H9 (cell line): ENCODE measurements around the gene RBM38. TPM values are rescaled to one million over a fixed set of nuclear protein-coding genes. Genes with fewer than 3 reads are reported as not detected.
A peak's percentile ranks its signal among the peaks of the same experiment; 100 is the strongest.

Source experiments
- DNase-seq: peaks from one replicate; pipeline ENCODE4 v3.0.0-alpha.2; 2017
- H2AFZ ChIP-seq: one replicate; pipeline ENCODE4 v1.6.1; 2013; ENCODE audit warnings: mild to moderate bottlenecking, low read length, control low read depth, moderate library complexity
- H2AK5ac ChIP-seq: 2 replicates; pipeline ENCODE4 v1.6.1; 2013; ENCODE audit warnings: low read length, control low read depth, mixed read lengths; ENCODE audit not compliant: insufficient read length
- H2BK120ac ChIP-seq: one replicate; pipeline ENCODE4 v1.6.1; 2013; ENCODE audit warnings: low read depth, mild to moderate bottlenecking, low read length, control low read depth, inconsistent platforms; ENCODE audit not compliant: poor library complexity, severe bottlenecking
- H2BK12ac ChIP-seq: 2 replicates; pipeline ENCODE4 v1.6.1; 2013; ENCODE audit warnings: low read length, control low read depth, mixed read lengths, low read depth; ENCODE audit not compliant: insufficient read length
- H2BK15ac ChIP-seq: 2 replicates; pipeline ENCODE4 v1.6.1; 2013; ENCODE audit warnings: low read depth, low read length, control low read depth
- H2BK20ac ChIP-seq: one replicate; pipeline ENCODE4 v1.6.1; 2013; ENCODE audit warnings: low read depth, mild to moderate bottlenecking, low read length, control low read depth, inconsistent platforms; ENCODE audit not compliant: poor library complexity, severe bottlenecking
- H2BK5ac ChIP-seq: 2 replicates; pipeline ENCODE4 v1.6.1; 2013; ENCODE audit warnings: low read length, control low read depth, mixed read lengths; ENCODE audit not compliant: insufficient read length
- H3K14ac ChIP-seq: 2 replicates; pipeline ENCODE4 v1.6.1; 2013; ENCODE audit warnings: low read length, control low read depth; ENCODE audit not compliant: insufficient read depth
- H3K18ac ChIP-seq: 2 replicates; pipeline ENCODE4 v1.6.1; 2013; ENCODE audit warnings: low read depth, mild to moderate bottlenecking, mixed read lengths, low read length, control low read depth; ENCODE audit not compliant: insufficient read length
- H3K23ac ChIP-seq: 2 replicates; pipeline ENCODE4 v1.6.1; 2013; ENCODE audit warnings: low read length, control low read depth, mixed read lengths, low read depth; ENCODE audit not compliant: insufficient read length
- H3K23me2 ChIP-seq: 2 replicates; pipeline ENCODE4 v1.6.1; 2013; ENCODE audit warnings: low read depth, mild to moderate bottlenecking, mixed read lengths, low read length, control low read depth; ENCODE audit not compliant: insufficient read length, poor library complexity, severe bottlenecking
- H3K27ac ChIP-seq: 2 replicates; pipeline ENCODE4 v1.5.1; 2013; ENCODE audit warnings: low read length, control low read depth, mixed read lengths, low read depth; ENCODE audit not compliant: insufficient read length
- H3K27me3 ChIP-seq: 2 replicates; pipeline ENCODE4 v1.6.1; 2013; ENCODE audit warnings: low read length, control low read depth, inconsistent platforms; ENCODE audit not compliant: insufficient read depth
- H3K4ac ChIP-seq: 2 replicates; pipeline ENCODE4 v1.6.1; 2013; ENCODE audit warnings: low read depth, mild to moderate bottlenecking, control low read depth, inconsistent platforms, low read length, moderate library complexity
- H3K4me1 ChIP-seq: 2 replicates; pipeline ENCODE4 v1.6.1; 2013; ENCODE audit warnings: low read length, control low read depth, inconsistent platforms; ENCODE audit not compliant: insufficient read depth
- H3K4me2 ChIP-seq: 2 replicates; pipeline ENCODE4 v1.6.1; 2013; ENCODE audit warnings: low read length, control low read depth, mixed read lengths; ENCODE audit not compliant: insufficient read length, insufficient read depth
- H3K56ac ChIP-seq: 2 replicates; pipeline ENCODE4 v1.6.1; 2013; ENCODE audit warnings: low read depth, mild to moderate bottlenecking, mixed read lengths, low read length, control low read depth; ENCODE audit not compliant: insufficient read length
- H3K79me1 ChIP-seq: 2 replicates; pipeline ENCODE4 v1.6.1; 2013; ENCODE audit warnings: low read depth, mild to moderate bottlenecking, moderate library complexity, low read length, control low read depth, inconsistent platforms; ENCODE audit not compliant: insufficient read depth, poor library complexity, severe bottlenecking
- H3K79me2 ChIP-seq: 2 replicates; pipeline ENCODE4 v1.6.1; 2013; ENCODE audit warnings: low read length, control low read depth, inconsistent platforms; ENCODE audit not compliant: insufficient read depth
- H3K9ac ChIP-seq: 2 replicates; pipeline ENCODE4 v1.6.1; 2013; ENCODE audit warnings: low read length, control low read depth, mixed read lengths; ENCODE audit not compliant: insufficient read length; ENCODE audit errors: extremely low read depth
- H3K9me3 ChIP-seq: one replicate; pipeline ENCODE4 v1.6.1; 2013; ENCODE audit warnings: low read depth, low read length, inconsistent platforms; ENCODE audit not compliant: control insufficient read depth
- H3T11ph ChIP-seq: one replicate; pipeline ENCODE4 v1.6.1; 2013; ENCODE audit warnings: mild to moderate bottlenecking, low read length, control low read depth, inconsistent platforms
- H4K20me1 ChIP-seq: one replicate; pipeline ENCODE4 v1.6.1; 2013; ENCODE audit not compliant: control insufficient read depth, insufficient read length, insufficient read depth
- H4K5ac ChIP-seq: 2 replicates; pipeline ENCODE4 v1.6.1; 2013; ENCODE audit warnings: low read depth, mild to moderate bottlenecking, mixed read lengths, low read length, control low read depth; ENCODE audit not compliant: insufficient read length
- H4K8ac ChIP-seq: replicated peaks from 2 replicates; pipeline ENCODE4 v1.6.1; 2013; ENCODE audit warnings: low read length, control low read depth, mixed read lengths, low read depth; ENCODE audit not compliant: insufficient read length
- H4K91ac ChIP-seq: 2 replicates; pipeline ENCODE4 v1.6.1; 2013; ENCODE audit warnings: low read depth, mild to moderate bottlenecking, moderate library complexity, mixed read lengths, low read length, control low read depth; ENCODE audit not compliant: insufficient read length
- H3K27ac Mint-ChIP-seq, 3 experiments: 2 replicates in 2 of 3; 3 replicates in 1 of 3; pipeline ENCODE4 v1.8.0; 2020 to 2021; ENCODE audit warnings: mixed read lengths in 3 of 3, mild to moderate bottlenecking in 1 of 3, moderate library complexity in 1 of 3
- H3K27me3 Mint-ChIP-seq: 2 replicates; pipeline ENCODE4 v1.8.0; 2021; ENCODE audit warnings: low read depth, mild to moderate bottlenecking, moderate library complexity, mixed read lengths
- H3K36me3 Mint-ChIP-seq, 3 experiments: 2 replicates in 2 of 3; 3 replicates in 1 of 3; pipeline ENCODE4 v1.8.0; 2020 to 2021; ENCODE audit warnings: low read depth in 3 of 3, mixed read lengths in 3 of 3; ENCODE audit not compliant: insufficient read depth in 1 of 3
- H3K4me1 Mint-ChIP-seq, 2 experiments: 2 replicates each; pipeline ENCODE4 v1.8.0; 2020; ENCODE audit warnings: mixed read lengths in 2 of 2
- H3K4me3 Mint-ChIP-seq, 2 experiments: 2 replicates in 1 of 2; 3 replicates in 1 of 2; pipeline ENCODE4 v1.8.0; 2020 to 2021; ENCODE audit warnings: mild to moderate bottlenecking in 2 of 2, mixed read lengths in 2 of 2, moderate library complexity in 1 of 2
- H3K9me3 Mint-ChIP-seq, 2 experiments: 2 replicates in 1 of 2; 3 replicates in 1 of 2; pipeline ENCODE4 v1.8.0; 2020; ENCODE audit warnings: mild to moderate bottlenecking in 2 of 2, mixed read lengths in 2 of 2, moderate library complexity in 1 of 2
- WGBS: extraction: QIAGEN DNeasy Blood & Tissue Kit; methylation state at CpG from one replicate; pipeline ENCODE4 v1.1.7; 2013; ENCODE audit warnings: missing lambda C conversion rate, low lambda C conversion rate, mixed read lengths; ENCODE audit not compliant: insufficient read length; ENCODE audit errors: extremely low coverage; 5-methylcytosine and 5-hydroxymethylcytosine counted together
- total RNA-seq: library from RNA; stranded (reverse); gene quantifications from 2 replicates; pipeline ENCODE4 v1.2.1, GENCODE V29; 2021
- TF ChIP-seq, protein P1 (sequence below): fragments of 200-600 bp; sonication (generic); conservative IDR thresholded peaks from 3 replicates; pipeline ENCODE4 v1.8.0; 2021; ENCODE audit warnings: antibody characterized with exemption, mild to moderate bottlenecking

The RBM38 gene
- total RNA-seq, 1 experiment from 2014 or later, result 66.8 TPM

DNA sequence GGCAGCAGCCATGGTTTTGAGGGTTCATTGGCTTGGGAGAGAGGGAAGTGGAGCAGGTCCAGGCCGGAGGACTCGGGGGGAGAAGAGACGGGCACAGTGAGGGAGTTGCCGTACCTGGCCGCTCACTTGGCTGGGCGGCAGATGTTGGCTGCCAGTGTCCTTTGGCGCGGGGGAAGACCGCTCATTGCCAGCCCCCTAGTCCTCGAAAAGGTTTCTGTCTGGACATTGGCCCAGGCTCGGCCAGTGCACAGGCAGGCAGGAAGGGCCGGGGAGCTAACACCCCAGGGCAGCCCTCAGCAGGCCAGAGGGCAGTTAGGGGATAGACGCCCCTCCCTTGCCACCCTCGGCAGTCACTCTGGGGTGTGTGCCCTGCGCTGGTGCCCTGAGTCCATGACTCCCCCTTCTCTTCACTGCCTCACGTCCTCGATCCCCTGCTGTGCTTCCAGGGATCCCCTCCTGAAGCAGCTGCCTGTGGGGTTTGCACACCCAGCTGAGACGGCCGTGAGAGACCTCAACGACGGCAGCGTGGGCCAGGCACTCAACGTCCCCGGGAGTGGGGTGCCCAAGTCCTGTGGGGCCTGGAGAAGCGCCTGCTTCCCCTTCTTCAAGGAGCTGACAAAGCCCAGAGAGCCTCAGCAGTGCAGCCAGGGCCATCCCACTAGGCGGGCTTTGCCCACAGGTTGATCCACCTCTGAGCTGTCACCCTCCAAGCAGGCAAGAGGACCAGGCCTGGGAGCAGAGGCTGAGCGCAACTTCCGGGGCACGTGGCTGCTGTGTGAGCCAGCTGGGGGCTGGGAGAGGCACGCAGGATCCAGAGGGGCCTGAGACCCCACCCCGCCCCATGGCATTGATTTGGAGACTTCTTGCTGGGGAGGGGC is 20.4 kb downstream of the RBM38 start:
- Histone ChIP-seq H2BK20ac (no peak overlapping the region), H3K56ac (no peak overlapping the region), H2AK5ac (no peak overlapping the region), H2BK120ac (no peak overlapping the region), H3K9me3 (no peaks in the 10 kb centered on the region), H3K79me1 (no peaks in the 10 kb centered on the region), H4K8ac (no peak overlapping the region), H3K23ac (no peak overlapping the region), H3K27ac (no peak overlapping the region), H4K5ac (no peak overlapping the region), H2BK5ac (no peak overlapping the region), H3K9ac (no peak overlapping the region), H3K4me1 (no peaks in the 10 kb centered on the region), H3K23me2 (no peaks in the 10 kb centered on the region), H3T11ph (no peak overlapping the region), H4K91ac (no peak overlapping the region), H3K4ac (no peak overlapping the region), H3K79me2 (no peaks in the 10 kb centered on the region), H2BK12ac (no peak overlapping the region), H2BK15ac (no peak overlapping the region), H4K20me1 (no peaks in the 10 kb centered on the region), H2AFZ (no peak overlapping the region), H3K18ac (no peak overlapping the region), H3K14ac (no peak overlapping the region; the same call in 1 of the 2 replicates), H3K4me2 (no peak overlapping the region), H3K27me3 (no peaks in the 10 kb centered on the region)
- no peak overlapping the region for H3K4me3 Mint-ChIP-seq
- H3K4me1 Mint-ChIP-seq, result peaks cover 3 to 8% of the 10 kb centered on the region in 2 experiments; a peak in 1 of 4 replicates
- H3K9me3 Mint-ChIP-seq, result no peaks in the 10 kb centered on the region
- DNase-seq, result no peak
- H3K27me3 Mint-ChIP-seq, result peaks cover 2% of the 10 kb centered on the region
- TF ChIP-seq, protein P1, sequence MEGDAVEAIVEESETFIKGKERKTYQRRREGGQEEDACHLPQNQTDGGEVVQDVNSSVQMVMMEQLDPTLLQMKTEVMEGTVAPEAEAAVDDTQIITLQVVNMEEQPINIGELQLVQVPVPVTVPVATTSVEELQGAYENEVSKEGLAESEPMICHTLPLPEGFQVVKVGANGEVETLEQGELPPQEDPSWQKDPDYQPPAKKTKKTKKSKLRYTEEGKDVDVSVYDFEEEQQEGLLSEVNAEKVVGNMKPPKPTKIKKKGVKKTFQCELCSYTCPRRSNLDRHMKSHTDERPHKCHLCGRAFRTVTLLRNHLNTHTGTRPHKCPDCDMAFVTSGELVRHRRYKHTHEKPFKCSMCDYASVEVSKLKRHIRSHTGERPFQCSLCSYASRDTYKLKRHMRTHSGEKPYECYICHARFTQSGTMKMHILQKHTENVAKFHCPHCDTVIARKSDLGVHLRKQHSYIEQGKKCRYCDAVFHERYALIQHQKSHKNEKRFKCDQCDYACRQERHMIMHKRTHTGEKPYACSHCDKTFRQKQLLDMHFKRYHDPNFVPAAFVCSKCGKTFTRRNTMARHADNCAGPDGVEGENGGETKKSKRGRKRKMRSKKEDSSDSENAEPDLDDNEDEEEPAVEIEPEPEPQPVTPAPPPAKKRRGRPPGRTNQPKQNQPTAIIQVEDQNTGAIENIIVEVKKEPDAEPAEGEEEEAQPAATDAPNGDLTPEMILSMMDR, result no peak
- WGBS, result no CpG with 5 or more reads among the region's 31 CpGs
- peaks cover 9 to 23% (median 22%) of the 10 kb centered on the region in 3 experiments for H3K36me3 Mint-ChIP-seq
- peak overlapping the region in 1 of 3 experiments; percentile 20; a peak in 2 of 7 replicates for H3K27ac Mint-ChIP-seq
